Astrocyte (in vitro differentiated cells and primary cell): ENCODE measurements around the gene TMEM184B. TPM values are rescaled to one million over a fixed set of nuclear protein-coding genes. Genes with fewer than 3 reads are reported as not detected.

ENCODE experiments used
- DNase-seq: peaks from one replicate; pipeline ENCODE4 v3.0.0-alpha.2; 2010; ENCODE audit warnings: low read depth
- FAIRE-seq: peaks from 2 replicates; lab custom pipeline; 2011; peaks lifted over from hg19 to GRCh38; lab: Jason Lieb, UNC
- H2AFZ ChIP-seq: 2 replicates; pipeline ENCODE4 v1.6.0; 2012; ENCODE audit warnings: low read depth, low read length, inconsistent platforms
- H3K27ac ChIP-seq: 2 replicates; pipeline ENCODE4 v1.5.1; 2011; ENCODE audit warnings: low read depth, low read length, inconsistent platforms
- H3K27me3 ChIP-seq: 2 replicates; pipeline ENCODE4 v1.6.0; 2011; ENCODE audit warnings: low read length, inconsistent platforms; ENCODE audit not compliant: insufficient read depth
- H3K36me3 ChIP-seq: 2 replicates; pipeline ENCODE4 v1.5.1; 2011; ENCODE audit warnings: low read length, inconsistent platforms; ENCODE audit not compliant: insufficient read depth
- H3K4me1 ChIP-seq: 2 replicates; pipeline ENCODE4 v1.5.1; 2011; ENCODE audit warnings: low read length, inconsistent platforms; ENCODE audit not compliant: insufficient read depth
- H3K4me2 ChIP-seq: 2 replicates; pipeline ENCODE4 v1.6.0; 2012; ENCODE audit warnings: low read length, inconsistent platforms
- H3K4me3 ChIP-seq: 2 replicates; pipeline ENCODE4 v1.5.1; 2011; ENCODE audit warnings: low read depth, mild to moderate bottlenecking, low read length, inconsistent platforms; ENCODE audit not compliant: insufficient read depth
- H3K79me2 ChIP-seq: 2 replicates; pipeline ENCODE4 v1.6.0; 2012; ENCODE audit warnings: mild to moderate bottlenecking, low read length, inconsistent platforms; ENCODE audit not compliant: insufficient read depth
- H3K9ac ChIP-seq: 2 replicates; pipeline ENCODE4 v1.6.0; 2012; ENCODE audit warnings: mild to moderate bottlenecking, low read length, inconsistent platforms
- H3K9me3 ChIP-seq: 2 replicates; pipeline ENCODE4 v1.5.1; 2012; ENCODE audit warnings: low read depth, mild to moderate bottlenecking, low read length, inconsistent platforms; ENCODE audit not compliant: insufficient read depth
- H4K20me1 ChIP-seq: 2 replicates; pipeline ENCODE4 v1.6.0; 2012; ENCODE audit warnings: low read length, inconsistent platforms; ENCODE audit not compliant: insufficient read depth
- H3K27ac Mint-ChIP-seq: one replicate; pipeline ENCODE4 v1.8.0; 2021; ENCODE audit warnings: mild to moderate bottlenecking, mixed read lengths; ENCODE audit not compliant: unreplicated experiment
- H3K27me3 Mint-ChIP-seq: one replicate; pipeline ENCODE4 v1.8.0; 2021; ENCODE audit warnings: low read depth, mixed read lengths; ENCODE audit not compliant: unreplicated experiment
- H3K36me3 Mint-ChIP-seq: one replicate; pipeline ENCODE4 v1.8.0; 2021; ENCODE audit warnings: low read depth, mixed read lengths; ENCODE audit not compliant: unreplicated experiment
- H3K4me1 Mint-ChIP-seq: one replicate; pipeline ENCODE4 v1.8.0; 2021; ENCODE audit warnings: low read depth, mixed read lengths; ENCODE audit not compliant: unreplicated experiment
- H3K4me3 Mint-ChIP-seq: one replicate; pipeline ENCODE4 v1.8.0; 2021; ENCODE audit warnings: mild to moderate bottlenecking, moderate library complexity, mixed read lengths; ENCODE audit not compliant: unreplicated experiment
- H3K9me3 Mint-ChIP-seq: one replicate; pipeline ENCODE4 v1.8.0; 2021; ENCODE audit warnings: mild to moderate bottlenecking, mixed read lengths; ENCODE audit not compliant: unreplicated experiment
- EZH2 ChIP-seq: IDR thresholded peaks from 2 replicates; pipeline ENCODE4 v1.6.1; 2012; ENCODE audit warnings: mild to moderate bottlenecking, low read length, inconsistent platforms; ENCODE audit not compliant: insufficient read depth
- total RNA-seq: library from RNA; stranded (reverse); gene quantifications from 2 replicates; pipeline ENCODE4 v1.2.1, GENCODE V29; 2021
- TF ChIP-seq, protein P1 (sequence below): IDR thresholded peaks from 2 replicates; pipeline ENCODE4 v1.5.1; 2011; ENCODE audit warnings: low read depth, mild to moderate bottlenecking, inconsistent platforms, low read length, moderate library complexity; ENCODE audit not compliant: insufficient read depth

The TMEM184B gene
- total RNA-seq, 1 donor from 2014 or later: 109 TPM

DNA sequence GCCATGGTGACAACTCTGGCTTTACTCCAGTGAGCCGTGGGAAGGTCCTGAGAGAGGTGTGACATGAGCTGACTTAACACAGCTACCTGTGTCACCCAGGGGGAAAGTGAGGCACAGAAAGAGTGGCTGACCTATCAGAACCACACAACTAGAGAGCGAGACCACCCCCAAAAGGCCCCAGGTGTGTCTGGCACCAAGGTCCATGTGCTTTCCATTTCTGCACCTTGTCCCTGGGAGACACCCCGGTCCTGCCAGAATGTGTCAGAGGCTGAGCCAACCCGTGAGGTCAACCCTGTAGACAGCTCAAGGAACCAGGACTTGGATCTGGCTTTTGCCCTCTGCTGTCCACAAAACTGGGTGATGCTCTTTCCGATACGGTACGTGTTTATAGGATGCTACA is 61.3 kb downstream of the TMEM184B start:
- H3K4me2 ChIP-seq: no peak overlapping the region
- H3K27me3 ChIP-seq: no peaks in the 10 kb centered on the region
- no peak overlapping the region for H2AFZ ChIP-seq
- DNase-seq (no peak), FAIRE-seq (no peak)
- H4K20me1 ChIP-seq: peaks cover 55% of the 10 kb centered on the region
- H3K27ac ChIP-seq: no peak overlapping the region
- H3K27ac Mint-ChIP-seq: no peak overlapping the region
- H3K4me3 Mint-ChIP-seq: no peak overlapping the region
- H3K36me3 Mint-ChIP-seq: peaks cover 13% of the 10 kb centered on the region
- no peaks in the 10 kb centered on the region for H3K36me3 ChIP-seq
- H3K4me1 Mint-ChIP-seq: peaks cover 5% of the 10 kb centered on the region
- H3K4me3 ChIP-seq: no peak overlapping the region
- H3K9me3 Mint-ChIP-seq: no peaks in the 10 kb centered on the region
- H3K27me3 Mint-ChIP-seq: no peaks in the 10 kb centered on the region
- no peak for TF ChIP-seq EZH2
- TF ChIP-seq, protein P1, sequence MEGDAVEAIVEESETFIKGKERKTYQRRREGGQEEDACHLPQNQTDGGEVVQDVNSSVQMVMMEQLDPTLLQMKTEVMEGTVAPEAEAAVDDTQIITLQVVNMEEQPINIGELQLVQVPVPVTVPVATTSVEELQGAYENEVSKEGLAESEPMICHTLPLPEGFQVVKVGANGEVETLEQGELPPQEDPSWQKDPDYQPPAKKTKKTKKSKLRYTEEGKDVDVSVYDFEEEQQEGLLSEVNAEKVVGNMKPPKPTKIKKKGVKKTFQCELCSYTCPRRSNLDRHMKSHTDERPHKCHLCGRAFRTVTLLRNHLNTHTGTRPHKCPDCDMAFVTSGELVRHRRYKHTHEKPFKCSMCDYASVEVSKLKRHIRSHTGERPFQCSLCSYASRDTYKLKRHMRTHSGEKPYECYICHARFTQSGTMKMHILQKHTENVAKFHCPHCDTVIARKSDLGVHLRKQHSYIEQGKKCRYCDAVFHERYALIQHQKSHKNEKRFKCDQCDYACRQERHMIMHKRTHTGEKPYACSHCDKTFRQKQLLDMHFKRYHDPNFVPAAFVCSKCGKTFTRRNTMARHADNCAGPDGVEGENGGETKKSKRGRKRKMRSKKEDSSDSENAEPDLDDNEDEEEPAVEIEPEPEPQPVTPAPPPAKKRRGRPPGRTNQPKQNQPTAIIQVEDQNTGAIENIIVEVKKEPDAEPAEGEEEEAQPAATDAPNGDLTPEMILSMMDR: no peak
- H3K79me2 ChIP-seq: peaks cover 64% of the 10 kb centered on the region
- no peak overlapping the region for H3K9ac ChIP-seq
- H3K9me3 ChIP-seq: no peaks in the 10 kb centered on the region
- peaks cover 14% of the 10 kb centered on the region for H3K4me1 ChIP-seq

DNA sequence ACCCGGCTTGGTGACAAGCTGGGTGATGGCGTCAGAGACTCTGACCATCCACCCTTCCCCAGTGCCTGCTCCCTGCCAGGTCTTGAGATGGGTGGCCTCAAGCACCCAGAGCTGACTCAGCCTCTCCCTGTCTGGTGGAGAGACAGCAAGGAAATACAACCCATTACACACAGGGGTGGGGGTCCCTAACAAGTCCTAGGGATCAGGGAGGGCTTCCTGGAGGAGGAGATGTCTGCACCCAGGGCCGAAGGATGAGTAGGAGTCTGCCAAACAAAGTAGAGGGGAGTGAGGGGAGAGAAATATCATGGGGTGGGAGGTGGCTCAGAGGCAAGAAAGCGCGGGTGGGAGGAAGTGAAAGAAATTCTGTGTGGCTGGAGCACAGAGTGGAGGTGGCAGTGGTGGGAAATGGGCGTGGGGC is 64.2 kb downstream of the TMEM184B start:
- no peak for FAIRE-seq
- Mint-ChIP-seq H3K4me3 (no peak overlapping the region), H3K9me3 (no peaks in the 10 kb centered on the region), H3K4me1 (peaks cover 16% of the 10 kb centered on the region), H3K36me3 (peaks cover 18% of the 10 kb centered on the region), H3K27ac (no peak overlapping the region), H3K27me3 (no peaks in the 10 kb centered on the region)
- H3K9me3 ChIP-seq: no peaks in the 10 kb centered on the region
- no peak overlapping the region for H3K4me2 ChIP-seq
- H3K36me3 ChIP-seq: no peaks in the 10 kb centered on the region
- no peak overlapping the region for H3K9ac ChIP-seq
- no peaks in the 10 kb centered on the region for H3K27me3 ChIP-seq
- H3K4me1 ChIP-seq: peaks cover 24% of the 10 kb centered on the region
- peaks cover 78% of the 10 kb centered on the region for H4K20me1 ChIP-seq
- no peak for TF ChIP-seq EZH2
- TF ChIP-seq, protein P1: no peak
- no peak overlapping the region for H2AFZ ChIP-seq
- no peak for DNase-seq
- H3K4me3 ChIP-seq: no peak overlapping the region
- peaks cover 84% of the 10 kb centered on the region for H3K79me2 ChIP-seq
- H3K27ac ChIP-seq: no peak overlapping the region

DNA sequence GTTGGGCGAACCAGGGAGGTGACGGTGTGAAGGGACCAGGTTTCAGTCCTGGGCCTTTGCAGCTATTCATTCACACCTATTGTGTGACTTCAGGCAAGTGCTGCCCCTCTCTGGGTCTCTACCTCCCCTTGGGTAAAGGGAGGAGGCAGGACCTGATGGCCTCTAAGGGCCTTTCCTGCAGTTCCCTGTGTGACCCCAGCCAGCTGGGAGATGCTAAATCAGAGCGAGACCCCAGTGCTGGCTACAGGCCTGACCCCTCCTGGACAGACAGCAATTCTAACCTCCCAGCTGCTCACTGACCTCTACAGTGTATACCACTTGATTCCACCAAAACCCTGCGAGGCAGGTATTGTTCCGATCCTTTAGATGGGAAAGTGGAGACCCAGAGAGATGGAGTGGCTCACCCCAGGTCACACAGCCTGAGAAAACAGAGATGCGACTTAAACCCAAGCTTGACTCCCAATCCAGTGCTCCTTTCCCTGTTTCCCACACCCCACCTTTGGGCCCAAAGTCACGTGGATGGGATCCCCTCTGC is 64.8 kb downstream of the TMEM184B start:
- H3K4me3 Mint-ChIP-seq: no peak overlapping the region

More for the DNA sequence above, 64.8 kb downstream of the TMEM184B start:
- no peak for FAIRE-seq
- Histone ChIP-seq H3K9ac (no peak overlapping the region), H3K4me2 (no peak overlapping the region), H3K27ac (no peak overlapping the region), H3K4me3 (no peak overlapping the region), H4K20me1 (peaks cover 78% of the 10 kb centered on the region), H3K27me3 (no peaks in the 10 kb centered on the region), H3K9me3 (no peaks in the 10 kb centered on the region), H3K79me2 (peaks cover 85% of the 10 kb centered on the region), H3K4me1 (peaks cover 30% of the 10 kb centered on the region), H2AFZ (no peak overlapping the region), H3K36me3 (no peaks in the 10 kb centered on the region)
- Mint-ChIP-seq H3K36me3 (peaks cover 18% of the 10 kb centered on the region), H3K27ac (no peak overlapping the region), H3K9me3 (no peaks in the 10 kb centered on the region), H3K4me1 (peaks cover 16% of the 10 kb centered on the region), H3K27me3 (no peaks in the 10 kb centered on the region)
- no peak for TF ChIP-seq EZH2
- TF ChIP-seq, protein P1: no peak
- DNase-seq: no peak
